Measurements from ENCODE around the gene PARD3.

Gene PARD3

GRCh38 chr10:34513636-34514035 lies 301.5 kb downstream of the PARD3 start:
- DNase-seq (no peak), ATAC-seq (ENCODE audit: insufficient read depth, low read depth) (no peak)
- Histone ChIP-seq H4K20me1 (ENCODE audit: insufficient read depth, low read length) (no peaks in the 10 kb centered on the region; the same call in 1 of the 2 replicates), H3K4me1 (ENCODE audit: insufficient read depth, low read length) (no peaks in the 10 kb centered on the region), H3K79me2 (ENCODE audit: insufficient read depth, low read length) (peaks cover 6% of the 10 kb centered on the region; the same call in 1 of the 2 replicates), H3K9ac (ENCODE audit: low read depth, low read length) (no peak overlapping the region), H3K27me3 (ENCODE audit: insufficient read depth, low read length, poor library complexity) (no peaks in the 10 kb centered on the region), H3K9me3 (ENCODE audit: insufficient read depth, low read length, severe bottlenecking) (no peaks in the 10 kb centered on the region), H3K4me3 (ENCODE audit: low read depth in 1 of 2, low read length in 2 of 2) (no peak overlapping the region), H3K4me2 (ENCODE audit: insufficient read depth, low read length) (no peak overlapping the region), H2AFZ (ENCODE audit: low read depth, low read length) (no peak overlapping the region), H3K27ac (ENCODE audit: low read length) (no peak overlapping the region), H3K36me3 (ENCODE audit: insufficient read depth, low read length) (peaks cover 13% of the 10 kb centered on the region; the same call in 1 of the 2 replicates)
- no peak for TF ChIP-seq CTCF (IDR thresholded peaks at IDR 0.05; ENCODE audit: borderline replicate concordance, extremely low read depth, low read length, poor library complexity, severe bottlenecking)
- TF ChIP-seq EZH2 (IDR thresholded peaks at IDR 0.05; ENCODE audit: borderline replicate concordance, low read depth, low read length, severe bottlenecking) = no peak

GRCh38 chr10:34507217-34507616 lies 307.9 kb downstream of the PARD3 start:
- no peak for TF ChIP-seq EZH2 (IDR thresholded peaks at IDR 0.05; ENCODE audit: borderline replicate concordance, low read depth, low read length, severe bottlenecking)
- TF ChIP-seq CTCF (IDR thresholded peaks at IDR 0.05; ENCODE audit: borderline replicate concordance, extremely low read depth, low read length, poor library complexity, severe bottlenecking) = no peak
- Histone ChIP-seq H3K36me3 (ENCODE audit: insufficient read depth, low read length) (peaks cover 4% of the 10 kb centered on the region; the same call in 1 of the 2 replicates), H3K79me2 (ENCODE audit: insufficient read depth, low read length) (peaks cover 3% of the 10 kb centered on the region; the same call in 1 of the 2 replicates), H2AFZ (ENCODE audit: low read depth, low read length) (no peak overlapping the region), H4K20me1 (ENCODE audit: insufficient read depth, low read length) (no peaks in the 10 kb centered on the region; the same call in 1 of the 2 replicates), H3K27ac (ENCODE audit: low read length) (no peak overlapping the region), H3K9ac (ENCODE audit: low read depth, low read length) (no peak overlapping the region), H3K4me1 (ENCODE audit: insufficient read depth, low read length) (no peaks in the 10 kb centered on the region), H3K4me3 (ENCODE audit: low read depth in 1 of 2, low read length in 2 of 2) (no peak overlapping the region), H3K4me2 (ENCODE audit: insufficient read depth, low read length) (no peak overlapping the region), H3K27me3 (ENCODE audit: insufficient read depth, low read length, poor library complexity) (no peaks in the 10 kb centered on the region), H3K9me3 (ENCODE audit: insufficient read depth, low read length, severe bottlenecking) (no peaks in the 10 kb centered on the region)
- ATAC-seq (ENCODE audit: insufficient read depth, low read depth) (no peak), DNase-seq (no peak)

GRCh38 chr10:34506786-34507185 lies 308.3 kb downstream of the PARD3 start:
- H3K27ac ChIP-seq (ENCODE audit: low read length) = no peak overlapping the region

More at GRCh38 chr10:34506786-34507185, 308.3 kb downstream of the PARD3 start:
- DNase-seq (no peak), ATAC-seq (ENCODE audit: insufficient read depth, low read depth) (no peak)
- H3K4me3 ChIP-seq (ENCODE audit: low read depth in 1 of 2, low read length in 2 of 2) = no peak overlapping the region
- no peak overlapping the region for H3K4me2 ChIP-seq (ENCODE audit: insufficient read depth, low read length)
- peaks cover 4% of the 10 kb centered on the region; the same call in 1 of the 2 replicates for H3K36me3 ChIP-seq (ENCODE audit: insufficient read depth, low read length)
- TF ChIP-seq CTCF (IDR thresholded peaks at IDR 0.05; ENCODE audit: borderline replicate concordance, extremely low read depth, low read length, poor library complexity, severe bottlenecking) (no peak), EZH2 (IDR thresholded peaks at IDR 0.05; ENCODE audit: borderline replicate concordance, low read depth, low read length, severe bottlenecking) (no peak)
- peaks cover 3% of the 10 kb centered on the region; the same call in 1 of the 2 replicates for H3K79me2 ChIP-seq (ENCODE audit: insufficient read depth, low read length)
- no peaks in the 10 kb centered on the region for H3K4me1 ChIP-seq (ENCODE audit: insufficient read depth, low read length)
- H3K27me3 ChIP-seq (ENCODE audit: insufficient read depth, low read length, poor library complexity) = no peaks in the 10 kb centered on the region
- H4K20me1 ChIP-seq (ENCODE audit: insufficient read depth, low read length) = no peaks in the 10 kb centered on the region; the same call in 1 of the 2 replicates
- H3K9ac ChIP-seq (ENCODE audit: low read depth, low read length) = no peak overlapping the region
- no peaks in the 10 kb centered on the region for H3K9me3 ChIP-seq (ENCODE audit: insufficient read depth, low read length, severe bottlenecking)
- no peak overlapping the region for H2AFZ ChIP-seq (ENCODE audit: low read depth, low read length)
